WI38 (cell line): ENCODE measurements around the gene PAQR5.

ENCODE experiments used
- H3K4me3 ChIP-seq: 2 replicates; pipeline ENCODE4 v1.5.1; 2011; ENCODE audit warnings: low read depth, mild to moderate bottlenecking, control low read depth, low read length
- CTCF ChIP-seq: IDR thresholded peaks from 2 replicates; pipeline ENCODE4 v1.5.1; 2012; ENCODE audit warnings: low read depth, mild to moderate bottlenecking, control low read depth, low read length

PAQR5 gene

GRCh38 chr15:69450968-69451695 is 152.4 kb downstream of the PAQR5 start:
- no peak overlapping the region for H3K4me3 ChIP-seq
- no peak for TF ChIP-seq CTCF

DNA sequence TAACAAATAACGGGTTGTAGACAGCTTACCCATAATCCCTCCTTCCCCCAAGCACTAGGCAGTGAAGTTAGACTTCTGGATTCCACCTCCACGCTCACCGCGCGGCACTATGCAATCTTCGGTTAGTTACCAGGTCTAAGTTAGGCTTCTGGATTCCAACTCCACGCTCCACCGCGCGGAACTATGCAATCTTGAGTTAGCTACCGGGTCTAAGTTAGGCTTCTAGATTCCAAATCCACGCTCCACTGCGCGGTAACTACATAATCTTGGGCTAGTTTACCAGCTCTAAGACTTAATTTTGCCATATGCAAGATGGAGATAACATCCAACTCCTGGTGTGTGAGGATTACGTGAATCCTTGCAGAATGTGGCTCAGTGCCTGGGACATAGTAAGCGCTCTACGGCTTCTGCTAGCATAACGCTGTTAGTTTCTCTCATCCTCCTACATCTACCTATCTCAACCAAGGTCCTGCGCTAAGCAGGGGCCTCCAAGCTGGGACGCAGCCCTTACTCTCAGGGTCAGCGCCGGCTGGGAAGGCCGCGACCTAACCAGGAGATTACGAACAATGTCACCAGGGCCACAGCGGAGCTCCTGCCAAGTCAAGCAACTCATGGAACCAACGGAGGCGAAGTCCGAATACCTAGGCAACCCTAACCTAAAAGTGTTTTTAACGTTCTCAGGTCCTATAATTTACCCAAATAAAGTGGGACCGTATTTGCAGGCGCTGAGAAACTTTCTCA is 153.4 kb downstream of the PAQR5 start:
- H3K4me3 ChIP-seq: peak overlapping the region; percentile 78
- no peak for TF ChIP-seq CTCF

GRCh38 chr15:69452692-69453521 is 154.2 kb downstream of the PAQR5 start, which contains the start of gene RPLP1:
Gene RPLP1, plus strand, starts transcription at chr15:69452818. Its CDS starts 131 bp downstream, at chr15:69452949.
- no peak for TF ChIP-seq CTCF
- peak within 1 kb of the TSS; percentile 78 for H3K4me3 ChIP-seq

DNA sequence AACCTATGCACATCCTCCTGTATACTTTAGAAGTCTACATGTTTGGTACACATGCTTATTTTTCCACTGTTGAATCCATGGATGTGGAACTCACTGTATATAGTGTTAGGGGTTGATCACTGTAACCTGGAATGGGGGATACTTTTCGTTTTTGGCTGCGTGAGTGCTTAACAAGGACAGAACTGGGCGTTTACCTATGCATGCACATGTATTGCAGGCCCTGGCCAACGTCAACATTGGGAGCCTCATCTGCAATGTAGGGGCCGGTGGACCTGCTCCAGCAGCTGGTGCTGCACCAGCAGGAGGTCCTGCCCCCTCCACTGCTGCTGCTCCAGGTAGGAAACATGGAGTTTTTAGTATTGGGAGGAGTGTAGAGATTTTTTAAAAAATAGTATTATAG is 156.2 kb downstream of the PAQR5 start:
- H3K4me3 ChIP-seq: peak overlapping the region; percentile 78
- no peak for TF ChIP-seq CTCF

GRCh38 chr15:69456208-69457166 is 157.8 kb downstream of the PAQR5 start:
- TF ChIP-seq CTCF: no peak
- H3K4me3 ChIP-seq: no peak overlapping the region
